OCI-LY1 (cell line): Measurements from ENCODE around the gene YIPF5.

Experiments used
- CTCF ChIP-seq: fragments of 200-600 bp; sonication (generic), shearing (Covaris generic); IDR thresholded peaks from 2 replicates; pipeline ENCODE4 v1.5.1; 2017; ENCODE audit warnings: mild to moderate bottlenecking, antibody characterized with exemption, low read length, moderate library complexity, mixed read lengths
- EZH2 ChIP-seq: fragments of 200-600 bp; sonication (generic), shearing (Covaris generic); IDR thresholded peaks from 2 replicates; pipeline ENCODE4 v1.8.0; 2017; ENCODE audit warnings: borderline replicate concordance, mixed run types, mild to moderate bottlenecking, antibody characterized with exemption, low read length, moderate library complexity, mixed read lengths

- no peak for TF ChIP-seq CTCF
- TF ChIP-seq EZH2, result no peak
Measured at GRCh38 chr5:144169904-144170275, 569 bp downstream of the YIPF5 start.
